Adrenal gland (tissue), 12 donors: ENCODE measurements around the gene NLRC5. TPM values are rescaled to one million over a fixed set of nuclear protein-coding genes. Genes with fewer than 3 reads are reported as not detected.

Experiments
- DNase-seq, 7 donors: peaks; one replicate each; pipeline ENCODE4 v3.0.0-alpha.2; 2019 to 2020
- H3K27ac ChIP-seq, 5 donors: fragments of 200-600 bp; sonication (generic) in 4 of 5; 1 replicate in 3 of 5; 2 replicates in 2 of 5; pipeline versions ENCODE4 v1.5.1 to v1.8.0; 2016 to 2020; ENCODE audit warnings: mild to moderate bottlenecking in 1 of 5
- H3K27me3 ChIP-seq: fragments of 200-600 bp; 2 replicates; pipeline ENCODE4 v1.8.0; 2021
- H3K36me3 ChIP-seq, 2 donors: fragments of 200-600 bp; replicated peaks in 1 of 2; 1 replicate in 1 of 2; 2 replicates in 1 of 2; pipeline versions ENCODE4 v1.5.1 to v1.8.0; 2018 to 2022
- H3K4me1 ChIP-seq, 2 donors: fragments of 200-600 bp; replicated peaks in 1 of 2; 1 replicate in 1 of 2; 2 replicates in 1 of 2; pipeline versions ENCODE4 v1.5.1 to v1.8.0; 2018 to 2021
- H3K4me3 ChIP-seq, 4 donors: fragments of 200-600 bp; sonication (generic) in 3 of 4; one replicate each; pipeline ENCODE4 v1.5.1; 2016 to 2018
- H3K9me3 ChIP-seq, 3 donors: fragments of 200-600 bp; sonication (generic) in 1 of 3; replicated peaks in 1 of 3; 1 replicate in 2 of 3; 2 replicates in 1 of 3; pipeline versions ENCODE4 v1.5.1 to v1.8.0; 2016 to 2021
- POLR2A ChIP-seq, 2 donors: fragments of 450-650 bp; IDR thresholded peaks; one replicate each; pipeline ENCODE4 v1.6.1; 2017; ENCODE audit warnings: antibody characterized with exemption in 2 of 2, mild to moderate bottlenecking in 2 of 2, moderate library complexity in 1 of 2
- WGBS, 4 donors: extraction: QIAGEN DNeasy Blood & Tissue Kit in 2 of 4; methylation state at CpG; one replicate each; pipeline versions ENCODE4 v1.1.5 to v1.1.7; 2013 to 2017; 5-methylcytosine and 5-hydroxymethylcytosine counted together
- intact Hi-C, 2 donors: fragments of 100-400 bp; cut with DNase I; formaldehyde crosslinking; loops; one replicate each; pipeline versions ENCODE4 v1.14.1 to v1.15.0; 2022 to 2023
- polyA plus RNA-seq, 3 donors: library from polyadenylated mRNA; stranded (reverse); fragments of 200-250 nt in 2 of 3; fragments of 350-450 nt in 1 of 3; fragmentation: Illumina TruSeq in 1 of 3; extraction: RNeasy Lipid Tissue Mini Kit (QIAGEN cat#74804) in 1 of 3; gene quantifications; one replicate each; pipeline ENCODE4 v1.2.3, GENCODE V29; 2013 to 2014
- total RNA-seq, 9 donors: library from RNA; depleted of rRNA in 4 of 9; stranded (reverse); fragments of >200 nt in 4 of 9; fragments of 120-200 nt in 1 of 9; fragmentation: NEBNext Ultra II Directional in 1 of 9; extraction: Animal tissue kit (Norgen Biotek cat#: 25700) in 1 of 9; gene quantifications; one replicate each; pipeline versions ENCODE4 v1.1.0 to v1.2.4, GENCODE V29; 2013 to 2023
- TF ChIP-seq, protein P1 (sequence below), 6 experiments: fragments of 450-650 bp in 4 of 6; fragments of 200-600 bp in 2 of 6; sonication (generic) in 1 of 6; IDR thresholded peaks; 1 replicate in 5 of 6; 2 replicates in 1 of 6; pipeline versions ENCODE4 v1.5.1 to v1.8.0; 2016 to 2021; ENCODE audit warnings: antibody characterized with exemption in 6 of 6, mild to moderate bottlenecking in 2 of 6, moderate library complexity in 1 of 6
- donor health status: healthy with polysubstance abuse.
- donor health status: Bipolar disorder and iron deficiency.
- donor health status: DM: yes; HTN: yes; CAD: no.
- donor health status: DM: no; HTN: no; CAD: no.
- donor health status: DM: no; HTN: no; CAD: no.
- donor health status: DM: yes; HTN: yes; CAD: no.

NLRC5 gene
- total and polyA plus RNA-seq, 12 donors = 6.0 to 89.0 (median 26.6) TPM

DNA sequence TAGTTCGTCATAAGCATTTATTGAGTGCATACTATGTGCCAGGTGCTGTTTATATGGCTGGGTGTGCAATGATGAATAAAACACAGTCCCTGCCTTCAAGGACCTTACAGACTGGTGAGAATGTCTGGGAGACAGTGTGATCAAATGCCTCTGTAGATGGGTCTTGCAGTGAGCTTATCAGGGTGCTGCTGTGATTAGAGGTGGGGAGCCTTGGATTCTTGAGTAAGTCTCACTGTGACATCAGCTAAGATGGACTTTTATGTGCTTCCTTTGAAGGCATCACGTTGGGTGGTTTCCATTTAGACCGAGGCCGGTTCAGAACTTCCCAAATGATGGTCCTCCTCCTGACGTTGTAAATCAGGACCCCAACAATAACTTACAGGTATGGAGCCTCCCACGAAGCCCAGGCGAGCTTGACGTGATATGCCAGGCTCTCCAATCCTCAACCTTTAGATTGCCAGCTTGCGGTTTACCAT, 47.5 kb upstream of the NLRC5 start:
- Histone ChIP-seq H3K4me1 (peaks cover 5 to 20% of the 10 kb centered on the region in 2 donors), H3K36me3 (peaks cover 0 to 96% of the 10 kb centered on the region in 2 donors), H3K27me3 (no peaks in the 10 kb centered on the region), H3K27ac (no peak overlapping the region), H3K4me3 (no peak overlapping the region), H3K9me3 (no peaks in the 10 kb centered on the region)
- WGBS, 4 donors = 74 to 87% (median 80%) methylated on average over 9 of the region's 9 CpGs
- DNase-seq = no peak
- intact Hi-C loops = no loop called here
- no peak for TF ChIP-seq POLR2A (IDR thresholded peaks at IDR 0.05)
- TF ChIP-seq, protein P1, sequence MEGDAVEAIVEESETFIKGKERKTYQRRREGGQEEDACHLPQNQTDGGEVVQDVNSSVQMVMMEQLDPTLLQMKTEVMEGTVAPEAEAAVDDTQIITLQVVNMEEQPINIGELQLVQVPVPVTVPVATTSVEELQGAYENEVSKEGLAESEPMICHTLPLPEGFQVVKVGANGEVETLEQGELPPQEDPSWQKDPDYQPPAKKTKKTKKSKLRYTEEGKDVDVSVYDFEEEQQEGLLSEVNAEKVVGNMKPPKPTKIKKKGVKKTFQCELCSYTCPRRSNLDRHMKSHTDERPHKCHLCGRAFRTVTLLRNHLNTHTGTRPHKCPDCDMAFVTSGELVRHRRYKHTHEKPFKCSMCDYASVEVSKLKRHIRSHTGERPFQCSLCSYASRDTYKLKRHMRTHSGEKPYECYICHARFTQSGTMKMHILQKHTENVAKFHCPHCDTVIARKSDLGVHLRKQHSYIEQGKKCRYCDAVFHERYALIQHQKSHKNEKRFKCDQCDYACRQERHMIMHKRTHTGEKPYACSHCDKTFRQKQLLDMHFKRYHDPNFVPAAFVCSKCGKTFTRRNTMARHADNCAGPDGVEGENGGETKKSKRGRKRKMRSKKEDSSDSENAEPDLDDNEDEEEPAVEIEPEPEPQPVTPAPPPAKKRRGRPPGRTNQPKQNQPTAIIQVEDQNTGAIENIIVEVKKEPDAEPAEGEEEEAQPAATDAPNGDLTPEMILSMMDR (IDR thresholded peaks at IDR 0.05) = no peak

DNA sequence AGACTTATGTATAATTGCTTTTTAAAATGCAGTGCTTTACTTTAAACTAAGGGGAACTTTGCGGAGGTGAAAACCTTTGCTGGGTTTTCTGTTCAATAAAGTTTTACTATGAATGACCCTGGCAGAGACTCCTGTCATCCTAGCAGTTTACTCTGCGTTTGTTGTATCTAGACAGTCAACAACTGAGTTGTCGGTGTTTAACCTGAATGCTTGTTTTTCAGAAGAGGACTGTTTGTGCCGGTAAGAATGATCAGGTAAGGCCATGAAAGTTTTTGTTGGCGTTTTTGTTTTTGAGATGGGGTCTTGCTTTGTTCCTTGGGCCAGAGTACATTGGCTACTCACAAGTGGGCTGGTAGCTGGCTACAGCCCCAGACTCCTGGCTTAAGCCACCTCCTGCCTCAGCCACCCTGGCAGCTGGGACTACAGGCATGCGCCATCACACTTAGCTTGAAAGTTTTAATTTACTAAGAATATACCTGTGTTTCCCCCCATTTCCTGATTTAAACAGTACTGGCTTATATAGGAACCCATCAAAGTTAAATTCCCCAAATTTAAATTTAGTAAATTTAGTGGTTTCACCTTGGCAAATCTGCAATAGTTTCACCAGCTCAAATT, 45.5 kb upstream of the NLRC5 start:
- Histone ChIP-seq H3K4me1 (peaks cover 5 to 11% of the 10 kb centered on the region in 2 donors), H3K36me3 (peaks cover 0 to 82% of the 10 kb centered on the region in 2 donors), H3K4me3 (no peak overlapping the region), H3K27ac (no peak overlapping the region), H3K9me3 (no peaks in the 10 kb centered on the region), H3K27me3 (no peaks in the 10 kb centered on the region)
- no peak for DNase-seq
- 80 to 90% (median 86%) methylated on average over 6 of the region's 6 CpGs for WGBS, 4 donors
- no peak for TF ChIP-seq POLR2A (IDR thresholded peaks at IDR 0.05)
- TF ChIP-seq, protein P1 (IDR thresholded peaks at IDR 0.05) = no peak
- intact Hi-C loops = no loop called here

DNA sequence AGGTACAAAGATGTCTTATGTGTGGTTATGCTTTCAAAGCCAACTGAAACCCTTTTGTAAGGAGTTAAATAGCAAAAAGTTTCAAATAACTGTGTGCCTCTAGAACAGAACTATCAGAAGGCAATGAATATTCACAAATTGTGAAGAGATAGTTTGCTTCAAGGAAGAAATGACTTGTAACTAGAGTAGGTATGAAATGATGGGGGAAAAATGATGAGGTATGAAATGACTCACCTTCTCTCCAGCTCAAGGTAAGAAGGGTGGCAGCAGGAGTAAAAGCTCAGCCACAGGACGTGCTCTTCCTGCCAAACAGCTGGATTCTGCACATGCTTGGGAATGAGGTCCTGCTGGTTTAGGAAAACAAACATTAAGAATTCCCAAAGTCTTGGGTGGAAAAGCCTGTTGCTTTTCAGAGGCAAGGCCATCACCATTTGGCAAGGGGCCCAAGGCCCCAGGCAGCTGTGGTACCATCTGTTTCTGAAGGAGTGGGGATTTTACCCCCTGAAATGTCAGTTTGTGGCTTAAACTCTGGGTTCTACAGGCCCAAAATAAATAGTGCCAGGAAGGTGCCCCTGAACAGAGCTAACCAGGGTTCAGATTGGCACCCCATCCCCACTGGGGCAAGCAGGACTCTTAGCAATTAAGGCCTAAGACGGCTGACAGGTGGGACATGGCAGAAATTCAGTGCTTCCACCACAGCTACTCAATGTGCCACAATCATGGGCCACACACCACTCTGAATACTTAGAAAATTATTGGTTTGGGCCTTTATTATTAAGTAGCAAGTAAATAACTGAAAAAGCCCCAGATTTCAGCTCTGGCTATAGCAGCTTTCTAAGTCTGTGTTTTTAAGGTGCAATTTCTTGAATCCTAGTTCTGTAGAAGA, 44.2 kb upstream of the NLRC5 start:
- H3K4me1 ChIP-seq = peaks cover 5 to 11% of the 10 kb centered on the region in 2 donors
- WGBS, 4 donors = 46 to 58% (median 53%) methylated on average over 2 of the region's 2 CpGs
- peaks cover 0 to 68% of the 10 kb centered on the region in 2 donors for H3K36me3 ChIP-seq
- no peaks in the 10 kb centered on the region for H3K27me3 ChIP-seq
- DNase-seq = peak in 1 of 7 donors; percentile 29
- TF ChIP-seq, protein P1 (IDR thresholded peaks at IDR 0.05) = no peak
- no peak for TF ChIP-seq POLR2A (IDR thresholded peaks at IDR 0.05)
- intact Hi-C loops = no loop called here
- H3K4me3 ChIP-seq = no peak overlapping the region
- peak overlapping the region in 2 of 5 donors; percentile 20 to 42 for H3K27ac ChIP-seq
- H3K9me3 ChIP-seq = no peaks in the 10 kb centered on the region

DNA sequence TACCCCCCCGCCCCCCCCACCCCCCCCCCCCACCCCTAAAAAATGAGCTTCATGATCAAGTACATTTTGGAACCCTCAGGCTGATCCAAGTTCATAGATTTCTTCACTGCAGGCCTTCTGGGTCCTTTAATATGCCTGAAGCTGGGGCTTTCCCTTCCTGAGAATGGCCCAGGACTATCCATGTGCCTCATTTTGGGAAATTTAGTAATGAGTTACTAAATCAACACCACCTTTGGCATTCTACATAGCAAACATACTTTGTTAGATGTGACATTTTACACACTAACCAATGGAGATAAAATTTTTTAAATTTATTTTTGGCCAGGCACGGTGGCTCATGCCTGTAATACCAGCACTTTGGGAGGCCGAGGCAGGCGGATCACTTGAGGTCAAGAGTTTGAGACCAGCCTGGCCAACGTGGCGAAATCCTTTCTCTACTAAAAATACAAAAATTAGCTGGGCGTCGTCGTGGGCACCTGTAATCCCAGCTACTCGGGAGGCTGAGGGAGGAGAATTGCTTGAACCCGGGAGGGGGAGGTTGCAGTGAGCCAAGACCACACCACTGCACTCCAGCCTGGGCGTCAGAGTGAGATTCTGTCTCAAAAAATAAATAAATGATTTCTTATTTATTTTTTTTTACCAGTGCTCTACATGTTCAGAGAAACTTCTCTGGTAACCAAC, 43.4 kb upstream of the NLRC5 start:
- WGBS, 4 donors = 73 to 78% (median 75%) methylated on average over 12 of the region's 12 CpGs
- intact Hi-C loops = no loop called here
- peaks cover 0 to 60% of the 10 kb centered on the region in 2 donors for H3K36me3 ChIP-seq

More for the DNA sequence above, 43.4 kb upstream of the NLRC5 start:
- no peak overlapping the region for H3K27ac ChIP-seq
- no peaks in the 10 kb centered on the region for H3K27me3 ChIP-seq
- peaks cover 5 to 11% of the 10 kb centered on the region in 2 donors for H3K4me1 ChIP-seq
- H3K4me3 ChIP-seq = no peak overlapping the region
- no peak for TF ChIP-seq POLR2A (IDR thresholded peaks at IDR 0.05)
- TF ChIP-seq, protein P1 (IDR thresholded peaks at IDR 0.05) = no peak
- no peak for DNase-seq
- no peaks in the 10 kb centered on the region for H3K9me3 ChIP-seq
